Measurements from ENCODE around the gene MPRIP.

Gene MPRIP

DNA sequence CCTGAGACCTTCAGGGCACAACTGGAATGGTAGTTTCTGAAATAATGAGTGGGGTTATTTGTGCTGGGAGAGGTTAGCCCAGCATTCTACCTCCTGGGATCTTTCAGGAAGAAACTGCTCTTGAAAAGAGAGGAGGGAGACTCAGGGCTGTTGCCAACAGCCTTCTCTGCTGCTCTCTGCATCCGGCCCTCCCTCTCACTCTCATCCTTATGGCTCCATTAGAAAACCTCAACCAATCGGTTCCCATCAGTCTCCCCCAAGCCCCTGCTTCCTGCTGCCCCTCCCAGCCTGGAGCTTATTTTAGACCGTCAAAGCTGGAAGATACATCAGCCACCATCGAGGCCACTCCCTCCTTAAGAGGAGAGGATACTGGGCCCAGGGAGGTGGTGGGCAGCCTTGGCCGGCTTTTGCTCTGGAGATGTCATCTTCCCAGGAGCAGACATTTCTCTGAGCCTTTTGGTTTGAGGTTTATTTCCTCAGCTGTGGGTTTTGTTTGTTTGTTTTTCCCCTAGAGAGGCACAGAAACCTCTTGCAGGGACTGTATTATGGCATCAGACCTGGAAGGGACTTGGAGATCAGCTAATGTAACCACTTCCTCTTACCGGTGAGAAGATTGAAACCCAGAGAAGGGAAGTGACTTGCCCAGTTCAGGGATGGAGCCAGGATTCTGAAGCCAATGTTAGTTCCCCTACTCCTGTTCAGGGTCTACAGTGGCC lies 2.7 kb downstream of the MPRIP start (continued):
- TF ChIP-seq ZSCAN16 (tag by site-specific recombination; IDR thresholded peaks at IDR 0.05) (no peak), TCF7L2 (IDR thresholded peaks at IDR 0.05; ENCODE audit: borderline replicate concordance, low read depth, low read length) (no peak), ZNF645 (tag by site-specific recombination; IDR thresholded peaks at IDR 0.05) (no peak), ZNF335 (tag by site-specific recombination; conservative IDR thresholded peaks at IDR 0.05) (0 out of 2 replicates have a peak, but pooled peaks have one; percentile 34), ZNF544 (tag by site-specific recombination; IDR thresholded peaks at IDR 0.05) (no peak), YY2 (tag by site-specific recombination; IDR thresholded peaks at IDR 0.05) (no peak), ZNF768 (tag by site-specific recombination; IDR thresholded peaks at IDR 0.05) (no peak), ZNF302 (tag by site-specific recombination; IDR thresholded peaks at IDR 0.05; ENCODE audit: low read depth) (no peak), HOXA7 (CRISPR knock-in tag; IDR thresholded peaks at IDR 0.05; ENCODE audit: borderline replicate concordance) (no peak), TSHZ1 (tag by site-specific recombination; IDR thresholded peaks at IDR 0.05; ENCODE audit: borderline replicate concordance) (no peak), ZBTB26 (tag by site-specific recombination; optimal IDR thresholded peaks at IDR 0.05) (no peak), SP2 (tag by site-specific recombination; IDR thresholded peaks at IDR 0.05) (peak; percentile 79), ZNF521 (tag by site-specific recombination; IDR thresholded peaks at IDR 0.05) (no peak), ZNF132 (tag by site-specific recombination; IDR thresholded peaks at IDR 0.05; ENCODE audit: borderline replicate concordance) (no peak), SP3 (tag by site-specific recombination; IDR thresholded peaks at IDR 0.05) (peak; percentile 20; the same call in 1 of the 2 replicates), ZNF707 (tag by site-specific recombination; IDR thresholded peaks at IDR 0.05) (no peak), OVOL3 (tag by site-specific recombination; IDR thresholded peaks at IDR 0.05) (no peak), ZFP3 (tag by site-specific recombination; IDR thresholded peaks at IDR 0.05; ENCODE audit: low read depth) (no peak), ZNF426 (tag by site-specific recombination; IDR thresholded peaks at IDR 0.05) (no peak), KLF10 (tag by site-specific recombination; IDR thresholded peaks at IDR 0.05) (no peak), SALL2 (tag by site-specific recombination; IDR thresholded peaks at IDR 0.05; ENCODE audit: borderline replicate concordance) (no peak), ZNF701 (tag by site-specific recombination; IDR thresholded peaks at IDR 0.05) (no peak)
- TF ChIP-seq, protein P1, sequence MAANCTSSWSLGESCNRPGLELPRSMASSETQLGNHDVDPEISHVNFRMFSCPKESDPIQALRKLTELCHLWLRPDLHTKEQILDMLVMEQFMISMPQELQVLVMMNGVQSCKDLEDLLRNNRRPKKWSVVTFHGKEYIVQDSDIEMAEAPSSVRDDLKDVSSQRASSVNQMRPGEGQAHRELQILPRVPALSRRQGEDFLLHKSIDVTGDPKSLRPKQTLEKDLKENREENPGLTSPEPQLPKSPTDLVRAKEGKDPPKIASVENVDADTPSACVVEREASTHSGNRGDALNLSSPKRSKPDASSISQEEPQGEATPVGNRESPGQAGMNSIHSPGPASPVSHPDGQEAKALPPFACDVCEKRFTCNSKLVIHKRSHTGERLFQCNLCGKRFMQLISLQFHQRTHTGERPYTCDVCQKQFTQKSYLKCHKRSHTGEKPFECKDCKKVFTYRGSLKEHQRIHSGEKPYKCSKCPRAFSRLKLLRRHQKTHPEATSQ (tag by site-specific recombination; IDR thresholded peaks at IDR 0.05), result no peak
- TF ChIP-seq, protein P2, sequence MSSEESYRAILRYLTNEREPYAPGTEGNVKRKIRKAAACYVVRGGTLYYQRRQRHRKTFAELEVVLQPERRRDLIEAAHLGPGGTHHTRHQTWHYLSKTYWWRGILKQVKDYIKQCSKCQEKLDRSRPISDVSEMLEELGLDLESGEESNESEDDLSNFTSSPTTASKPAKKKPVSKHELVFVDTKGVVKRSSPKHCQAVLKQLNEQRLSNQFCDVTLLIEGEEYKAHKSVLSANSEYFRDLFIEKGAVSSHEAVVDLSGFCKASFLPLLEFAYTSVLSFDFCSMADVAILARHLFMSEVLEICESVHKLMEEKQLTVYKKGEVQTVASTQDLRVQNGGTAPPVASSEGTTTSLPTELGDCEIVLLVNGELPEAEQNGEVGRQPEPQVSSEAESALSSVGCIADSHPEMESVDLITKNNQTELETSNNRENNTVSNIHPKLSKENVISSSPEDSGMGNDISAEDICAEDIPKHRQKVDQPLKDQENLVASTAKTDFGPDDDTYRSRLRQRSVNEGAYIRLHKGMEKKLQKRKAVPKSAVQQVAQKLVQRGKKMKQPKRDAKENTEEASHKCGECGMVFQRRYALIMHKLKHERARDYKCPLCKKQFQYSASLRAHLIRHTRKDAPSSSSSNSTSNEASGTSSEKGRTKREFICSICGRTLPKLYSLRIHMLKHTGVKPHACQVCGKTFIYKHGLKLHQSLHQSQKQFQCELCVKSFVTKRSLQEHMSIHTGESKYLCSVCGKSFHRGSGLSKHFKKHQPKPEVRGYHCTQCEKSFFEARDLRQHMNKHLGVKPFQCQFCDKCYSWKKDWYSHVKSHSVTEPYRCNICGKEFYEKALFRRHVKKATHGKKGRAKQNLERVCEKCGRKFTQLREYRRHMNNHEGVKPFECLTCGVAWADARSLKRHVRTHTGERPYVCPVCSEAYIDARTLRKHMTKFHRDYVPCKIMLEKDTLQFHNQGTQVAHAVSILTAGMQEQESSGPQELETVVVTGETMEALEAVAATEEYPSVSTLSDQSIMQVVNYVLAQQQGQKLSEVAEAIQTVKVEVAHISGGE (tag by site-specific recombination; conservative IDR thresholded peaks at IDR 0.05; ENCODE audit: low read depth), result 0 out of 2 replicates have a peak, but pooled peaks have one; percentile 10
- TF ChIP-seq, protein P3, sequence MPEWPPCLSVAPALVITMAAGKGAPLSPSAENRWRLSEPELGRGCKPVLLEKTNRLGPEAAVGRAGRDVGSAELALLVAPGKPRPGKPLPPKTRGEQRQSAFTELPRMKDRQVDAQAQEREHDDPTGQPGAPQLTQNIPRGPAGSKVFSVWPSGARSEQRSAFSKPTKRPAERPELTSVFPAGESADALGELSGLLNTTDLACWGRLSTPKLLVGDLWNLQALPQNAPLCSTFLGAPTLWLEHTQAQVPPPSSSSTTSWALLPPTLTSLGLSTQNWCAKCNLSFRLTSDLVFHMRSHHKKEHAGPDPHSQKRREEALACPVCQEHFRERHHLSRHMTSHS (tag by site-specific recombination; IDR thresholded peaks at IDR 0.05), result no peak
- TF ChIP-seq, protein P4, sequence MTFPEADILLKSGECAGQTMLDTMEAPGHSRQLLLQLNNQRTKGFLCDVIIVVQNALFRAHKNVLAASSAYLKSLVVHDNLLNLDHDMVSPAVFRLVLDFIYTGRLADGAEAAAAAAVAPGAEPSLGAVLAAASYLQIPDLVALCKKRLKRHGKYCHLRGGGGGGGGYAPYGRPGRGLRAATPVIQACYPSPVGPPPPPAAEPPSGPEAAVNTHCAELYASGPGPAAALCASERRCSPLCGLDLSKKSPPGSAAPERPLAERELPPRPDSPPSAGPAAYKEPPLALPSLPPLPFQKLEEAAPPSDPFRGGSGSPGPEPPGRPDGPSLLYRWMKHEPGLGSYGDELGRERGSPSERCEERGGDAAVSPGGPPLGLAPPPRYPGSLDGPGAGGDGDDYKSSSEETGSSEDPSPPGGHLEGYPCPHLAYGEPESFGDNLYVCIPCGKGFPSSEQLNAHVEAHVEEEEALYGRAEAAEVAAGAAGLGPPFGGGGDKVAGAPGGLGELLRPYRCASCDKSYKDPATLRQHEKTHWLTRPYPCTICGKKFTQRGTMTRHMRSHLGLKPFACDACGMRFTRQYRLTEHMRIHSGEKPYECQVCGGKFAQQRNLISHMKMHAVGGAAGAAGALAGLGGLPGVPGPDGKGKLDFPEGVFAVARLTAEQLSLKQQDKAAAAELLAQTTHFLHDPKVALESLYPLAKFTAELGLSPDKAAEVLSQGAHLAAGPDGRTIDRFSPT (tag by site-specific recombination; IDR thresholded peaks at IDR 0.05), result no peak
